ENCODE data around the gene OXSR1.

Gene OXSR1

GRCh38 chr3:38119248-38119544, 46.1 kb upstream of the OXSR1 start:
- TF ChIP-seq CTCF (IDR thresholded peaks at IDR 0.05; ENCODE audit: borderline replicate concordance, insufficient read depth, low read depth, low read length) = no peak
- H3K4me3 ChIP-seq (ENCODE audit: low read depth, low read length) = no peak overlapping the region

- H3K4me3 ChIP-seq (ENCODE audit: low read depth, low read length) = no peak overlapping the region
- no peak for TF ChIP-seq CTCF (IDR thresholded peaks at IDR 0.05; ENCODE audit: borderline replicate concordance, insufficient read depth, low read depth, low read length)
These were observed 45.3 kb upstream of the OXSR1 start for GRCh38 chr3:38119821-38120692.

GRCh38 chr3:38120693-38121450, 44.5 kb upstream of the OXSR1 start:
- TF ChIP-seq CTCF (IDR thresholded peaks at IDR 0.05; ENCODE audit: borderline replicate concordance, insufficient read depth, low read depth, low read length) = no peak

GRCh38 chr3:38121451-38121831, 43.9 kb upstream of the OXSR1 start:
- no peak for TF ChIP-seq CTCF (IDR thresholded peaks at IDR 0.05; ENCODE audit: borderline replicate concordance, insufficient read depth, low read depth, low read length)
- no peak overlapping the region for H3K4me3 ChIP-seq (ENCODE audit: low read depth, low read length)

More at GRCh38 chr3:38120693-38121450, 44.5 kb upstream of the OXSR1 start:
- H3K4me3 ChIP-seq (ENCODE audit: low read depth, low read length) = no peak overlapping the region

- no peak overlapping the region for H3K4me3 ChIP-seq (ENCODE audit: low read depth, low read length)
- no peak for TF ChIP-seq CTCF (IDR thresholded peaks at IDR 0.05; ENCODE audit: borderline replicate concordance, insufficient read depth, low read depth, low read length)
These were observed 43.4 kb upstream of the OXSR1 start for GRCh38 chr3:38121832-38122461.

GRCh38 chr3:38122712-38123290, 42.5 kb upstream of the OXSR1 start:
- H3K4me3 ChIP-seq (ENCODE audit: low read depth, low read length) = no peak overlapping the region
- no peak for TF ChIP-seq CTCF (IDR thresholded peaks at IDR 0.05; ENCODE audit: borderline replicate concordance, insufficient read depth, low read depth, low read length)
